OCI-LY7 (cell line): ENCODE data around the gene DCPS. TPM values are rescaled to one million over a fixed set of nuclear protein-coding genes. Genes with fewer than 3 reads are reported as not detected.

Experiments
- BruUV-seq: library from RNA; stranded (reverse); fragments of 400-500 nt; replicated peaks from 2 replicates; lab custom pipeline; 2021; lab: Mats Ljungman, UMichigan
- CTCF ChIA-PET: fragments of 300-600 bp; sonication (Branson Sonifier 250); formaldehyde crosslinking; loops from one replicate; lab custom pipeline; 2022; ENCODE audit warnings: antibody characterized with exemption; ENCODE audit not compliant: unreplicated experiment; lab: Charles Lee
- POLR2A ChIA-PET: fragments of 300-600 bp; sonication (Branson Sonifier 250); formaldehyde crosslinking; loops from one replicate; lab custom pipeline; 2022; ENCODE audit warnings: antibody characterized with exemption; lab: Charles Lee
- DNase-seq: peaks from one replicate; pipeline ENCODE4 v3.0.0-alpha.2; 2015; ENCODE audit warnings: low spot score
- H2AFZ ChIP-seq: fragments of 200-600 bp; sonication (generic), shearing (Covaris generic); 2 replicates; pipeline ENCODE4 v1.6.1; 2014; ENCODE audit warnings: mild to moderate bottlenecking, antibody characterized with exemption, low read length, moderate library complexity
- H3K27ac ChIP-seq: fragments of 200-600 bp; sonication (generic); 2 replicates; pipeline ENCODE4 v1.5.1; 2014; ENCODE audit warnings: mixed run types, low read depth, mild to moderate bottlenecking, moderate library complexity, low read length, inconsistent platforms; ENCODE audit not compliant: poor library complexity, severe bottlenecking
- H3K36me3 ChIP-seq: fragments of 200-600 bp; sonication (generic); 2 replicates; pipeline ENCODE4 v1.6.1; 2014; ENCODE audit warnings: mild to moderate bottlenecking, antibody characterized with exemption, low read length, moderate library complexity, mixed read lengths; ENCODE audit not compliant: insufficient read depth
- H3K4me1 ChIP-seq: fragments of 200-600 bp; sonication (generic); 2 replicates; pipeline ENCODE4 v1.5.1; 2014; ENCODE audit warnings: mild to moderate bottlenecking, low read length; ENCODE audit not compliant: insufficient read depth, poor library complexity, severe bottlenecking
- H3K4me2 ChIP-seq: fragments of 200-600 bp; sonication (generic); 2 replicates; pipeline ENCODE4 v1.6.1; 2014; ENCODE audit warnings: mild to moderate bottlenecking, low read length
- H3K4me3 ChIP-seq: fragments of 200-600 bp; sonication (generic); 2 replicates; pipeline ENCODE4 v1.5.1; 2014; ENCODE audit warnings: mild to moderate bottlenecking, low read depth, low read length; ENCODE audit not compliant: poor library complexity, severe bottlenecking
- H3K79me2 ChIP-seq: fragments of 200-600 bp; sonication (generic); 2 replicates; pipeline ENCODE4 v1.6.1; 2016; ENCODE audit warnings: low read depth, mild to moderate bottlenecking, low read length, moderate library complexity, mixed read lengths; ENCODE audit not compliant: insufficient read depth
- H3K9me2 ChIP-seq: fragments of 200-600 bp; sonication (generic); 2 replicates; pipeline ENCODE4 v1.6.1; 2016; ENCODE audit warnings: mild to moderate bottlenecking, low read length, mixed read lengths; ENCODE audit not compliant: insufficient read depth
- H3K9me3 ChIP-seq: fragments of 200-600 bp; sonication (generic); 2 replicates; pipeline ENCODE4 v1.6.1; 2014; ENCODE audit warnings: mild to moderate bottlenecking, mixed run types, low read length, mixed read lengths
- H4K20me1 ChIP-seq: fragments of 200-600 bp; sonication (generic); 2 replicates; pipeline ENCODE4 v1.6.1; 2014; ENCODE audit warnings: mild to moderate bottlenecking, antibody characterized with exemption, low read length, moderate library complexity, mixed read lengths; ENCODE audit not compliant: insufficient read depth
- CTCF ChIP-seq: fragments of 200-600 bp; sonication (generic); conservative IDR thresholded peaks from 2 replicates; pipeline ENCODE4 v1.5.1; 2014; ENCODE audit warnings: mild to moderate bottlenecking, antibody characterized with exemption, low read length, moderate library complexity, mixed read lengths
- EZH2phosphoT487 ChIP-seq: fragments of 200-600 bp; sonication (generic); IDR thresholded peaks from 2 replicates; pipeline ENCODE4 v1.6.1; 2018; ENCODE audit warnings: low read depth, borderline replicate concordance, mild to moderate bottlenecking, mixed run types, antibody characterized with exemption, low read length, moderate library complexity, mixed read lengths
- intact Hi-C: fragments of 100-400 bp; cut with micrococcal nuclease; formaldehyde crosslinking; loops from one replicate; pipeline ENCODE4 v1.10.0; 2022; ENCODE audit not compliant: unreplicated experiment
- total RNA-seq, 2 experiments: library from RNA; depleted of rRNA in 1 of 2; stranded (reverse); fragments of >200 nt in 1 of 2; shearing (Covaris generic) in 1 of 2; gene quantifications; 2 replicates each; pipeline ENCODE4 v1.2.3, GENCODE V29; 2014 to 2022

Gene DCPS
- total RNA-seq, 2 experiments from 2014 or later = 30.4 to 36.5 TPM

DNA sequence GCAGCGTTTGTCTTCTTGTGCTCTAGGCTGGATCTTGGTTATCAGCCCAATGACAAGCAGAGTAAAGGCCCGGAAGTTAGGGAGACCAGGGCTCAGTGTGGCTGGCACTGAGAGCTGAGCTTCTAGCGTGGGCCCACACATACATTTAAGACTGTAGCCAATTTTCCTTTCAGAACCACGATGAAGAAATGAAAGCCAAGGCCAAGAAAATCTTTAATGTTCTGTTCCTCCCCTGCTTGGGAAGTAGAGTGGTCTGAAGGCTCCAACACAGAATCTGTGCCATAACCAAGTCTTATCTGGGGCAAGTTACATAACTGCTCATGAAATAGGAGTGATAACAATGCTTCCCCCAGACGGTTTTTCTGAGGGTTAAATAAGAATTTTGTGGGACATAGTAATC lies 47.0 kb downstream of the DCPS start:
- TF ChIP-seq CTCF (no peak), EZH2phosphoT487 (no peak)
- no TSS peak for BruUV-seq
- peaks cover 53% of the 10 kb centered on the region; the same call in 1 of the 2 replicates for H3K79me2 ChIP-seq
- H3K36me3 ChIP-seq = peaks cover 51% of the 10 kb centered on the region
- H2AFZ ChIP-seq = no peak overlapping the region
- no peak overlapping the region for H3K4me3 ChIP-seq
- intact Hi-C loops = no loop called here
- H3K9me3 ChIP-seq = no peaks in the 10 kb centered on the region
- ChIA-PET CTCF (no interaction called here), POLR2A (no interaction called here)
- peak overlapping the region; percentile 26 for H3K4me2 ChIP-seq
- H3K4me1 ChIP-seq = peaks cover 30% of the 10 kb centered on the region
- DNase-seq = no peak
- H3K27ac ChIP-seq = no peak overlapping the region
- H3K9me2 ChIP-seq = no peaks in the 10 kb centered on the region
- no peaks in the 10 kb centered on the region for H4K20me1 ChIP-seq

DNA sequence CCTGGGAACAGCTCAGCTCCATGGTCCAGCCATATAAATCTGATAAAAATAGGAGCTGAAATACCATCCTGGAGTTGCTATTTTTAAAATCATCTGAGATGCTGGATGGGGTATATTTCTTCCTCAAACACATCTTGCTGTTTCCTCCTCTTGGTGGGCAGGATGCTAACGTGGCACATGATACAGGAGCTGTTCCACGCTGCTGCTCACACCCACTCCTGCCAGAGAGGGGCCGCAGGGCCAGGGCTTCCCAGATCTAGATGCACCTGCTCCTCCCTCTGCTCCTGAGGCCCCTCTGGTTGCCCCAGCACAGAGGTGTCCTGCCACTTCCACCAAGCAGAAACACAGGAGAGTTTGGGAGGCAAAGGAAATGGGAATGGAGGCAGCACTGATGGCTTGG lies 48.3 kb downstream of the DCPS start:
- DNase-seq = no peak
- POLR2A ChIA-PET = interaction anchor here (1.0 kb wide), 1 partner anchor 18 kb away, joined by 3 read pairs; no protein-coding TSS in a partner anchor
- Histone ChIP-seq H3K4me2 (peak overlapping the region; percentile 89), H3K27ac (peak overlapping the region; percentile 77), H3K79me2 (peaks cover 53% of the 10 kb centered on the region; the same call in 1 of the 2 replicates), H3K9me2 (no peaks in the 10 kb centered on the region), H2AFZ (no peak overlapping the region), H4K20me1 (no peaks in the 10 kb centered on the region), H3K4me3 (peak overlapping the region; percentile 80), H3K4me1 (peaks cover 39% of the 10 kb centered on the region), H3K36me3 (peaks cover 44% of the 10 kb centered on the region), H3K9me3 (no peaks in the 10 kb centered on the region)
- BruUV-seq = no TSS peak
- TF ChIP-seq CTCF (no peak), EZH2phosphoT487 (no peak)
- CTCF ChIA-PET = interaction anchor here (0.6 kb wide), 1 partner anchor 164 kb away, joined by 3 read pairs; no protein-coding TSS in a partner anchor
- intact Hi-C loops = no loop called here

- H2AFZ ChIP-seq = no peak overlapping the region
- H3K9me3 ChIP-seq = no peaks in the 10 kb centered on the region
- TF ChIP-seq CTCF (no peak), EZH2phosphoT487 (no peak)
- H3K79me2 ChIP-seq = peaks cover 53% of the 10 kb centered on the region; the same call in 1 of the 2 replicates
- peak overlapping the region; percentile 77 for H3K27ac ChIP-seq
- DNase-seq = peak; percentile 63
- H3K4me2 ChIP-seq = peak overlapping the region; percentile 89
- ChIA-PET CTCF (interaction anchor here (0.6 to 1.1 kb wide), 2 partner anchors 48 to 72 kb away, joined by 3 read pairs; no protein-coding TSS in a partner anchor), POLR2A (interaction anchor here (0.6 to 3.6 kb wide), 13 partner anchors 9 to 395 kb away, joined by 3 to 27 read pairs (median 4); no protein-coding TSS in a partner anchor)
- BruUV-seq = no TSS peak
- H3K4me3 ChIP-seq = peak overlapping the region; percentile 80
- H4K20me1 ChIP-seq = no peaks in the 10 kb centered on the region
- peaks cover 39% of the 10 kb centered on the region for H3K4me1 ChIP-seq
- H3K9me2 ChIP-seq = no peaks in the 10 kb centered on the region
- H3K36me3 ChIP-seq = peaks cover 36% of the 10 kb centered on the region
- intact Hi-C loops = no loop called here
These were observed 49.3 kb downstream of the DCPS start for GRCh38 chr11:126352934-126353801.
